Measurements from ENCODE around the gene DIAPH3.

DNA sequence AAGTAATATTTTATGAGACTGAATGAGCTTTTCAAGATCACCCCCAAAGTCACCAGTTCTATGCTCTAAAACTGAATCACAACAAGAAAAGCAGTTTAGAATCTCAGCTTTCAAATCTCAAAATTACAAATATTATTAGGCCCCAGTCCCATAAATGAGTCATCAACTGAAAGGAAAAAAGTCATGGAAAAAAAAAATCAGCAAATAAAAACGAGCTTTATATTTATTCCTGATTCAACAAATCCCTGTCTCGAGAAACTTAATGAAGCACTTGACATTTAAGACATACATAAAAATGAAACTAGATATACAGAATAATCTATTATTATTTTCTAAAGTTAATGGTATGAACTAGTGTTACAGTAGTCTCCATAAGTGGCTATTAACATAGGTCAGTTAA is 203.0 kb downstream of the DIAPH3 start:
- TF ChIP-seq, protein P1, sequence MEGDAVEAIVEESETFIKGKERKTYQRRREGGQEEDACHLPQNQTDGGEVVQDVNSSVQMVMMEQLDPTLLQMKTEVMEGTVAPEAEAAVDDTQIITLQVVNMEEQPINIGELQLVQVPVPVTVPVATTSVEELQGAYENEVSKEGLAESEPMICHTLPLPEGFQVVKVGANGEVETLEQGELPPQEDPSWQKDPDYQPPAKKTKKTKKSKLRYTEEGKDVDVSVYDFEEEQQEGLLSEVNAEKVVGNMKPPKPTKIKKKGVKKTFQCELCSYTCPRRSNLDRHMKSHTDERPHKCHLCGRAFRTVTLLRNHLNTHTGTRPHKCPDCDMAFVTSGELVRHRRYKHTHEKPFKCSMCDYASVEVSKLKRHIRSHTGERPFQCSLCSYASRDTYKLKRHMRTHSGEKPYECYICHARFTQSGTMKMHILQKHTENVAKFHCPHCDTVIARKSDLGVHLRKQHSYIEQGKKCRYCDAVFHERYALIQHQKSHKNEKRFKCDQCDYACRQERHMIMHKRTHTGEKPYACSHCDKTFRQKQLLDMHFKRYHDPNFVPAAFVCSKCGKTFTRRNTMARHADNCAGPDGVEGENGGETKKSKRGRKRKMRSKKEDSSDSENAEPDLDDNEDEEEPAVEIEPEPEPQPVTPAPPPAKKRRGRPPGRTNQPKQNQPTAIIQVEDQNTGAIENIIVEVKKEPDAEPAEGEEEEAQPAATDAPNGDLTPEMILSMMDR (IDR thresholded peaks at IDR 0.05; ENCODE audit: low read depth, low read length), result no peak
- TF ChIP-seq EZH2phosphoT487 (IDR thresholded peaks at IDR 0.05; ENCODE audit: low read depth), result no peak

Measured in OCI-LY3 (cell line).